ENCODE data around the gene ULBP1. TPM values are rescaled to one million over a fixed set of nuclear protein-coding genes. Genes with fewer than 3 reads are reported as not detected.
"Not testable (repeated sequence)": the region's sequence is repeated elsewhere in the genome, so short reads cannot be mapped to it uniquely, and the experiment has no call there.

ULBP1 gene
- total RNA-seq, 4 donors from 2014 or later = not detected

- no peak for TF ChIP-seq EP300 (IDR thresholded peaks at IDR 0.05; ENCODE audit: low read depth)
- no peak for TF ChIP-seq POLR2A (IDR thresholded peaks at IDR 0.05)
- TF ChIP-seq, protein P1, sequence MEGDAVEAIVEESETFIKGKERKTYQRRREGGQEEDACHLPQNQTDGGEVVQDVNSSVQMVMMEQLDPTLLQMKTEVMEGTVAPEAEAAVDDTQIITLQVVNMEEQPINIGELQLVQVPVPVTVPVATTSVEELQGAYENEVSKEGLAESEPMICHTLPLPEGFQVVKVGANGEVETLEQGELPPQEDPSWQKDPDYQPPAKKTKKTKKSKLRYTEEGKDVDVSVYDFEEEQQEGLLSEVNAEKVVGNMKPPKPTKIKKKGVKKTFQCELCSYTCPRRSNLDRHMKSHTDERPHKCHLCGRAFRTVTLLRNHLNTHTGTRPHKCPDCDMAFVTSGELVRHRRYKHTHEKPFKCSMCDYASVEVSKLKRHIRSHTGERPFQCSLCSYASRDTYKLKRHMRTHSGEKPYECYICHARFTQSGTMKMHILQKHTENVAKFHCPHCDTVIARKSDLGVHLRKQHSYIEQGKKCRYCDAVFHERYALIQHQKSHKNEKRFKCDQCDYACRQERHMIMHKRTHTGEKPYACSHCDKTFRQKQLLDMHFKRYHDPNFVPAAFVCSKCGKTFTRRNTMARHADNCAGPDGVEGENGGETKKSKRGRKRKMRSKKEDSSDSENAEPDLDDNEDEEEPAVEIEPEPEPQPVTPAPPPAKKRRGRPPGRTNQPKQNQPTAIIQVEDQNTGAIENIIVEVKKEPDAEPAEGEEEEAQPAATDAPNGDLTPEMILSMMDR (IDR thresholded peaks at IDR 0.05) = no peak
- TF ChIP-seq POLR2AphosphoS5 (IDR thresholded peaks at IDR 0.05) = no peak
These were observed 5.9 kb downstream of the ULBP1 start for GRCh38 chr6:149969635-149970034.

GRCh38 chr6:149974394-149974793 is 10.7 kb downstream of the ULBP1 start:
- H3K9me3 ChIP-seq; H3K36me3 ChIP-seq; intact Hi-C loops (cut with DNase I; ENCODE audit: low total_unique reads); H3K4me1 ChIP-seq; DNase-seq; H3K4me3 ChIP-seq; in situ Hi-C loops (cut with MboI; ENCODE audit: low pct_ligation_motif_present in 1 of 4, low pct_unique_long_range_greater_than_20kb in 1 of 4, low sequenced_read_pairs in 3 of 4); H3K27ac ChIP-seq: not testable (repeated sequence)
- peaks cover 77% of the 10 kb centered on the region for H3K27me3 ChIP-seq
- WGBS, 2 donors (ENCODE audit: low coverage in 1 of 2) = 37 to 58% methylated on average over 3 to 6 of the region's 6 CpGs

More at GRCh38 chr6:149969635-149970034, 5.9 kb downstream of the ULBP1 start:
- peaks cover 6 to 8% (median 7%) of the 10 kb centered on the region in 4 donors for H3K4me1 ChIP-seq
- in situ Hi-C loops (cut with MboI; ENCODE audit: low pct_ligation_motif_present in 1 of 4, low pct_unique_long_range_greater_than_20kb in 1 of 4, low sequenced_read_pairs in 3 of 4) = no loop called here
- peaks cover 90% of the 10 kb centered on the region for H3K27me3 ChIP-seq
- H3K27ac ChIP-seq = no peak overlapping the region
- no peaks in the 10 kb centered on the region for H3K36me3 ChIP-seq
- DNase-seq = no peak
- intact Hi-C loops (cut with DNase I; ENCODE audit: low total_unique reads) = no loop called here
- WGBS, 2 donors (ENCODE audit: low coverage in 1 of 2) = 74 to 83% methylated on average over 1 to 2 of the region's 2 CpGs
- H3K4me3 ChIP-seq = no peak overlapping the region
- H3K9me3 ChIP-seq = no peaks in the 10 kb centered on the region

GRCh38 chr6:149974825-149975224 is 11.1 kb downstream of the ULBP1 start:
- Histone ChIP-seq H3K9me3 (no peaks in the 10 kb centered on the region), H3K4me1 (no peaks in the 10 kb centered on the region), H3K27me3 (peaks cover 77% of the 10 kb centered on the region), H3K4me3 (no peak overlapping the region), H3K36me3 (no peaks in the 10 kb centered on the region), H3K27ac (no peak overlapping the region)
- DNase-seq = no peak
- no peak for TF ChIP-seq POLR2AphosphoS5 (IDR thresholded peaks at IDR 0.05)
- no peak for TF ChIP-seq POLR2A (IDR thresholded peaks at IDR 0.05)
- no peak for TF ChIP-seq EP300 (IDR thresholded peaks at IDR 0.05; ENCODE audit: low read depth)
- TF ChIP-seq, protein P1 (IDR thresholded peaks at IDR 0.05) = no peak
- intact Hi-C loops (cut with DNase I; ENCODE audit: low total_unique reads) = no loop called here
- in situ Hi-C loops (cut with MboI; ENCODE audit: low pct_ligation_motif_present in 1 of 4, low pct_unique_long_range_greater_than_20kb in 1 of 4, low sequenced_read_pairs in 3 of 4) = no loop called here
- WGBS, 2 donors (ENCODE audit: low coverage in 1 of 2) = 44% methylated on average over 3 of the region's 3 CpGs; no CpG with 5 or more reads in 1 of the 2 donors

GRCh38 chr6:149975400-149975799 is 11.7 kb downstream of the ULBP1 start:
- peaks cover 77% of the 10 kb centered on the region for H3K27me3 ChIP-seq
- no peaks in the 10 kb centered on the region for H3K9me3 ChIP-seq
- no peak overlapping the region for H3K4me3 ChIP-seq
- in situ Hi-C loops (cut with MboI; ENCODE audit: low pct_ligation_motif_present in 1 of 4, low pct_unique_long_range_greater_than_20kb in 1 of 4, low sequenced_read_pairs in 3 of 4) (no loop called here), intact Hi-C loops (cut with DNase I; ENCODE audit: low total_unique reads) (no loop called here)
- H3K27ac ChIP-seq = no peak overlapping the region
- H3K4me1 ChIP-seq = no peaks in the 10 kb centered on the region
- TF ChIP-seq EP300 (IDR thresholded peaks at IDR 0.05; ENCODE audit: low read depth) (no peak), POLR2A (IDR thresholded peaks at IDR 0.05) (no peak), POLR2AphosphoS5 (IDR thresholded peaks at IDR 0.05) (no peak)
- TF ChIP-seq, protein P1 (IDR thresholded peaks at IDR 0.05) = no peak
- no peak for DNase-seq
- no peaks in the 10 kb centered on the region for H3K36me3 ChIP-seq

DNA sequence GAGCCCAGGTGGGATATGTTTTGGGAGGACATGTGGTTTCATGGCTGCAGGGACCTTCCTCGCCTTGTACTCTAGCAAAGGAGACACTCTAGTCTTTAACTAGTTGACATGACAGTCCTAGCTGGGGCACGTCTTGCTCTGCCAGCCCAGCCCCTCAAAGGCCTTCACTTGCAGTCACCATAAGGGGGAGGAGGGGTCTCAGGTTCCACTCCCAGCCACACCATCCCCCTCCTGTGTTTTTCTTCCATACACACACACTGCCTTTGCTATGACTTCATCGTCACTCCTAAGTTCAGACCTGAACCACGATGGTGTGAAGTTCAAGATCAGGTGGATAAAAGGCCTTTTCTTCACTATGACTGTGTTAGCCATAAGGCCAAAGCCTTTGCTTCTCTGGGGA is 13.5 kb downstream of the ULBP1 start:
- in situ Hi-C loops (cut with MboI; ENCODE audit: low pct_ligation_motif_present in 1 of 4, low pct_unique_long_range_greater_than_20kb in 1 of 4, low sequenced_read_pairs in 3 of 4) (no loop called here), intact Hi-C loops (cut with DNase I; ENCODE audit: low total_unique reads) (no loop called here)
- H3K27ac ChIP-seq = no peak overlapping the region
- 73 to 88% methylated on average over 3 to 4 of the region's 4 CpGs for WGBS, 2 donors (ENCODE audit: low coverage in 1 of 2)
- H3K27me3 ChIP-seq = peaks cover 77% of the 10 kb centered on the region
- H3K4me1 ChIP-seq = no peaks in the 10 kb centered on the region
- no peak overlapping the region for H3K4me3 ChIP-seq
- TF ChIP-seq, protein P1 (IDR thresholded peaks at IDR 0.05) = no peak
- TF ChIP-seq POLR2A (IDR thresholded peaks at IDR 0.05) (no peak), POLR2AphosphoS5 (IDR thresholded peaks at IDR 0.05) (no peak)
- H3K9me3 ChIP-seq = no peaks in the 10 kb centered on the region
- H3K36me3 ChIP-seq = no peaks in the 10 kb centered on the region
- no peak for DNase-seq

Measured in transverse colon (tissue), 4 donors.